ENCODE measurements around the gene PMS1. TPM values are rescaled to one million over a fixed set of nuclear protein-coding genes. Genes with fewer than 3 reads are reported as not detected.

Gene PMS1
- total and polyA plus RNA-seq, 2 donors (not counting 3 experiments of a cell fraction or from before 2014, with no cell fraction given) = 6.6 to 27.8 TPM

GRCh38 chr2:189870381-189871085 is 86.3 kb downstream of the PMS1 start:
- H3K36me3 ChIP-seq (ENCODE audit: control insufficient read depth in 2 of 2, extremely low read depth in 1 of 2, insufficient read depth in 2 of 2, low read length in 2 of 2) = peaks cover 0 to 2% of the 10 kb centered on the region in 2 experiments
- no peaks in the 10 kb centered on the region for H3K9me1 ChIP-seq (replicated peaks; ENCODE audit: control insufficient read depth, extremely low read depth, insufficient read depth, low read length)
- H2AFZ ChIP-seq (ENCODE audit: low read depth, low read length) = no peak overlapping the region
- no peak for FAIRE-seq
- intact Hi-C loops (cut with micrococcal nuclease) (no loop called here), dilution Hi-C loops (cut with MboI; ENCODE audit: extremely low pct_ligation_motif_present, low sequenced_read_pairs) (no loop called here)
- DNase-seq (ENCODE audit: low read depth, low spot score) = no peak
- no peak overlapping the region for H3K4me3 ChIP-seq (replicated peaks in 1 of 3; ENCODE audit: insufficient read depth in 1 of 3, low read depth in 1 of 3, low read length in 3 of 3)
- CTCF ChIA-PET = interaction anchor here (0.7 to 1.5 kb wide), 3 partner anchors 11 to 937 kb away, joined by 3 to 4 read pairs (median 3); no protein-coding TSS in a partner anchor
- no TSS peak for BruUV-seq (replicated peaks)
- H3K79me2 ChIP-seq (ENCODE audit: control insufficient read depth, insufficient read depth, low read length) = no peaks in the 10 kb centered on the region
- H3K27me3 ChIP-seq (ENCODE audit: control insufficient read depth in 2 of 2, insufficient read depth in 2 of 2, low read length in 2 of 2) = no peaks in the 10 kb centered on the region
- H4K20me1 ChIP-seq (replicated peaks; ENCODE audit: control insufficient read depth, extremely low read depth, insufficient read depth, low read length) = no peaks in the 10 kb centered on the region
- no peaks in the 10 kb centered on the region for H3K4me1 ChIP-seq (ENCODE audit: control insufficient read depth, extremely low read depth, insufficient read depth, low read length)
- TF ChIP-seq JUN (IDR thresholded peaks at IDR 0.05; ENCODE audit: borderline replicate concordance, insufficient read depth, insufficient read length, low read depth) (no peak), MYC (IDR thresholded peaks at IDR 0.05; ENCODE audit: low read depth, low read length) (no peak), GATA2 (IDR thresholded peaks at IDR 0.05; ENCODE audit: insufficient read depth, insufficient read length, low read depth, low read length) (no peak), FOS (IDR thresholded peaks at IDR 0.05; ENCODE audit: borderline replicate concordance, insufficient read depth, low read length) (no peak), POLR2A (IDR thresholded peaks at IDR 0.05; ENCODE audit: low read depth, low read length) (no peak), EZH2 (IDR thresholded peaks at IDR 0.05; ENCODE audit: borderline replicate concordance, low read depth, low read length, severe bottlenecking) (no peak), POLR2AphosphoS5 (IDR thresholded peaks at IDR 0.05; ENCODE audit: insufficient read depth, low read depth, low read length) (no peak)
- TF ChIP-seq, protein P1, sequence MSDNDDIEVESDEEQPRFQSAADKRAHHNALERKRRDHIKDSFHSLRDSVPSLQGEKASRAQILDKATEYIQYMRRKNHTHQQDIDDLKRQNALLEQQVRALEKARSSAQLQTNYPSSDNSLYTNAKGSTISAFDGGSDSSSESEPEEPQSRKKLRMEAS (IDR thresholded peaks at IDR 0.05; ENCODE audit: insufficient read depth, insufficient read length) = no peak
- TF ChIP-seq, protein P2, sequence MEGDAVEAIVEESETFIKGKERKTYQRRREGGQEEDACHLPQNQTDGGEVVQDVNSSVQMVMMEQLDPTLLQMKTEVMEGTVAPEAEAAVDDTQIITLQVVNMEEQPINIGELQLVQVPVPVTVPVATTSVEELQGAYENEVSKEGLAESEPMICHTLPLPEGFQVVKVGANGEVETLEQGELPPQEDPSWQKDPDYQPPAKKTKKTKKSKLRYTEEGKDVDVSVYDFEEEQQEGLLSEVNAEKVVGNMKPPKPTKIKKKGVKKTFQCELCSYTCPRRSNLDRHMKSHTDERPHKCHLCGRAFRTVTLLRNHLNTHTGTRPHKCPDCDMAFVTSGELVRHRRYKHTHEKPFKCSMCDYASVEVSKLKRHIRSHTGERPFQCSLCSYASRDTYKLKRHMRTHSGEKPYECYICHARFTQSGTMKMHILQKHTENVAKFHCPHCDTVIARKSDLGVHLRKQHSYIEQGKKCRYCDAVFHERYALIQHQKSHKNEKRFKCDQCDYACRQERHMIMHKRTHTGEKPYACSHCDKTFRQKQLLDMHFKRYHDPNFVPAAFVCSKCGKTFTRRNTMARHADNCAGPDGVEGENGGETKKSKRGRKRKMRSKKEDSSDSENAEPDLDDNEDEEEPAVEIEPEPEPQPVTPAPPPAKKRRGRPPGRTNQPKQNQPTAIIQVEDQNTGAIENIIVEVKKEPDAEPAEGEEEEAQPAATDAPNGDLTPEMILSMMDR (IDR thresholded peaks at IDR 0.05; ENCODE audit: extremely low read depth in 1 of 2, insufficient read depth in 1 of 2, low read depth in 1 of 2, low read length in 2 of 2) = no peak
- H3K9me3 ChIP-seq (replicated peaks; ENCODE audit: control insufficient read depth, insufficient read depth, low read length) = no peaks in the 10 kb centered on the region
- H3K9ac ChIP-seq (replicated peaks; ENCODE audit: extremely low read depth, insufficient read depth, low read length) = no peak overlapping the region
- no peak overlapping the region for H3K27ac ChIP-seq (ENCODE audit: insufficient read depth, low read depth, low read length)
- H3K4me2 ChIP-seq (ENCODE audit: insufficient read depth, low read length) = no peak overlapping the region
- POLR2A ChIA-PET = no interaction called here

All from endothelial cell of umbilical vein (primary cell).